ENCODE results near the gene VGLL4.

Gene VGLL4

GRCh38 chr3:11680509-11680908 is 36.8 kb upstream of the VGLL4 start:
- no peak for TF ChIP-seq TEAD4 (IDR thresholded peaks at IDR 0.05)
- TF ChIP-seq NFIC (IDR thresholded peaks at IDR 0.05): no peak
- TF ChIP-seq EP300 (IDR thresholded peaks at IDR 0.05; ENCODE audit: borderline replicate concordance): no peak
- no peak for TF ChIP-seq RAD21 (IDR thresholded peaks at IDR 0.05; ENCODE audit: low read depth)
- no peak for TF ChIP-seq TCF12 (IDR thresholded peaks at IDR 0.05; ENCODE audit: low read depth)
- TF ChIP-seq REST (IDR thresholded peaks at IDR 0.05; ENCODE audit: low read depth): no peak
- no peak for TF ChIP-seq CREB1 (IDR thresholded peaks at IDR 0.05; ENCODE audit: low read depth)
- no peak for TF ChIP-seq EGR1 (IDR thresholded peaks at IDR 0.05)
- TF ChIP-seq MAX (IDR thresholded peaks at IDR 0.05): no peak
- no peak for TF ChIP-seq USF1 (IDR thresholded peaks at IDR 0.05)
- no peak for TF ChIP-seq ZBTB7A (IDR thresholded peaks at IDR 0.05; ENCODE audit: low read depth)
- TF ChIP-seq FOXM1 (IDR thresholded peaks at IDR 0.05; ENCODE audit: borderline replicate concordance, low read depth): no peak

GRCh38 chr3:11679964-11680363 is 36.2 kb upstream of the VGLL4 start:
- TF ChIP-seq REST (IDR thresholded peaks at IDR 0.05; ENCODE audit: low read depth) (no peak), NFIC (IDR thresholded peaks at IDR 0.05) (no peak), FOXM1 (IDR thresholded peaks at IDR 0.05; ENCODE audit: borderline replicate concordance, low read depth) (no peak), CEBPB (IDR thresholded peaks at IDR 0.05) (no peak), EGR1 (IDR thresholded peaks at IDR 0.05) (no peak), TEAD4 (IDR thresholded peaks at IDR 0.05) (no peak), USF1 (IDR thresholded peaks at IDR 0.05) (no peak), RAD21 (IDR thresholded peaks at IDR 0.05; ENCODE audit: low read depth) (no peak), TCF12 (IDR thresholded peaks at IDR 0.05; ENCODE audit: low read depth) (no peak), CREB1 (IDR thresholded peaks at IDR 0.05; ENCODE audit: low read depth) (no peak), TAF1 (IDR thresholded peaks at IDR 0.05; ENCODE audit: low read depth) (no peak), YY1 (IDR thresholded peaks at IDR 0.05; ENCODE audit: low read depth) (no peak), EP300 (IDR thresholded peaks at IDR 0.05; ENCODE audit: borderline replicate concordance) (no peak)

- TF ChIP-seq REST (IDR thresholded peaks at IDR 0.05; ENCODE audit: low read depth) (no peak), TCF12 (IDR thresholded peaks at IDR 0.05; ENCODE audit: low read depth) (no peak), FOXM1 (IDR thresholded peaks at IDR 0.05; ENCODE audit: borderline replicate concordance, low read depth) (no peak), NFIC (IDR thresholded peaks at IDR 0.05) (no peak), USF1 (IDR thresholded peaks at IDR 0.05) (no peak), CREB1 (IDR thresholded peaks at IDR 0.05; ENCODE audit: low read depth) (no peak), TEAD4 (IDR thresholded peaks at IDR 0.05) (no peak), YY1 (IDR thresholded peaks at IDR 0.05; ENCODE audit: low read depth) (no peak), TAF1 (IDR thresholded peaks at IDR 0.05; ENCODE audit: low read depth) (no peak), CEBPB (IDR thresholded peaks at IDR 0.05) (no peak), ZBTB7A (IDR thresholded peaks at IDR 0.05; ENCODE audit: low read depth) (no peak), EGR1 (IDR thresholded peaks at IDR 0.05) (no peak), RAD21 (IDR thresholded peaks at IDR 0.05; ENCODE audit: low read depth) (no peak), EP300 (IDR thresholded peaks at IDR 0.05; ENCODE audit: borderline replicate concordance) (no peak), MAX (IDR thresholded peaks at IDR 0.05) (no peak)
Measured at GRCh38 chr3:11672363-11672762, 28.6 kb upstream of the VGLL4 start.

- TF ChIP-seq EGR1 (IDR thresholded peaks at IDR 0.05) (no peak), TEAD4 (IDR thresholded peaks at IDR 0.05) (no peak), CREB1 (IDR thresholded peaks at IDR 0.05; ENCODE audit: low read depth) (no peak), CEBPB (IDR thresholded peaks at IDR 0.05) (no peak)
Measured at GRCh38 chr3:11671648-11672100, 28.0 kb upstream of the VGLL4 start.

Data from Ishikawa (cell line).